Measurements from ENCODE around the gene REELD1. TPM values are rescaled to one million over a fixed set of nuclear protein-coding genes. Genes with fewer than 3 reads are reported as not detected.

The REELD1 gene
- total RNA-seq, 4 donors from 2014 or later, result 0.33 to 0.83 TPM; not detected in 2

GRCh38 chr4:146252969-146253611 is 38.8 kb downstream of the REELD1 start:
- no peaks in the 10 kb centered on the region for H3K9me3 ChIP-seq
- no peak for TF ChIP-seq POLR2AphosphoS5 (IDR thresholded peaks at IDR 0.05)
- TF ChIP-seq CTCF (IDR thresholded peaks at IDR 0.05), result no peak
- TF ChIP-seq POLR2A (IDR thresholded peaks at IDR 0.05; ENCODE audit: low read depth), result no peak
- H3K27me3 ChIP-seq, result no peaks in the 10 kb centered on the region
- H3K4me3 ChIP-seq, result no peak overlapping the region
- 93% methylated on average over 5 of the region's 5 CpGs for WGBS
- H3K36me3 ChIP-seq, result peaks cover 0 to 7% (median 3%) of the 10 kb centered on the region in 4 donors
- peaks cover 0 to 6% (median 0%) of the 10 kb centered on the region in 4 donors for H3K4me1 ChIP-seq
- intact Hi-C loops (cut with DNase I), result no loop called here
- no peak overlapping the region for H3K27ac ChIP-seq (replicated peaks in 1 of 4)
- DNase-seq (ENCODE audit: extremely low spot score), result no peak

- WGBS, result 81% methylated on average over 1 of the region's 1 CpG
- Histone ChIP-seq H3K27me3 (no peaks in the 10 kb centered on the region), H3K36me3 (peaks cover 0 to 17% (median 3%) of the 10 kb centered on the region in 4 donors), H3K4me1 (peaks cover 0 to 6% (median 0%) of the 10 kb centered on the region in 4 donors), H3K27ac (replicated peaks in 1 of 4) (no peak overlapping the region), H3K4me3 (no peak overlapping the region), H3K9me3 (no peaks in the 10 kb centered on the region)
- no peak for DNase-seq (ENCODE audit: extremely low spot score)
- no peak for TF ChIP-seq POLR2AphosphoS5 (IDR thresholded peaks at IDR 0.05)
- TF ChIP-seq EP300 (IDR thresholded peaks at IDR 0.05), result no peak
- no peak for TF ChIP-seq CTCF (IDR thresholded peaks at IDR 0.05)
- no peak for TF ChIP-seq POLR2A (IDR thresholded peaks at IDR 0.05; ENCODE audit: low read depth)
- intact Hi-C loops (cut with DNase I), result no loop called here
These were observed 41.1 kb downstream of the REELD1 start for GRCh38 chr4:146255463-146255862.

- no peak for DNase-seq (ENCODE audit: extremely low spot score)
- Histone ChIP-seq H3K4me1 (peaks cover 0 to 6% (median 0%) of the 10 kb centered on the region in 4 donors), H3K4me3 (no peak overlapping the region), H3K36me3 (peaks cover 0 to 17% (median 3%) of the 10 kb centered on the region in 4 donors), H3K9me3 (no peaks in the 10 kb centered on the region), H3K27ac (replicated peaks in 1 of 4) (no peak overlapping the region), H3K27me3 (no peaks in the 10 kb centered on the region)
- 64% methylated on average over 3 of the region's 3 CpGs for WGBS
- intact Hi-C loops (cut with DNase I), result no loop called here
- TF ChIP-seq CTCF (IDR thresholded peaks at IDR 0.05), result no peak
- TF ChIP-seq EP300 (IDR thresholded peaks at IDR 0.05), result no peak
- no peak for TF ChIP-seq POLR2AphosphoS5 (IDR thresholded peaks at IDR 0.05)
- TF ChIP-seq POLR2A (IDR thresholded peaks at IDR 0.05; ENCODE audit: low read depth), result no peak
These were observed 41.5 kb downstream of the REELD1 start for GRCh38 chr4:146255874-146256273.

GRCh38 chr4:146256328-146256727 is 42.0 kb downstream of the REELD1 start:
- Histone ChIP-seq H3K4me3 (no peak overlapping the region), H3K27me3 (no peaks in the 10 kb centered on the region), H3K9me3 (no peaks in the 10 kb centered on the region), H3K4me1 (peaks cover 0 to 6% (median 0%) of the 10 kb centered on the region in 4 donors), H3K27ac (replicated peaks in 1 of 4) (no peak overlapping the region), H3K36me3 (peaks cover 0 to 17% (median 3%) of the 10 kb centered on the region in 4 donors)
- DNase-seq (ENCODE audit: extremely low spot score), result no peak
- TF ChIP-seq POLR2A (IDR thresholded peaks at IDR 0.05; ENCODE audit: low read depth) (no peak), POLR2AphosphoS5 (IDR thresholded peaks at IDR 0.05) (no peak), CTCF (IDR thresholded peaks at IDR 0.05) (no peak), EP300 (IDR thresholded peaks at IDR 0.05) (no peak)
- 61% methylated on average over 1 of the region's 1 CpG for WGBS
- intact Hi-C loops (cut with DNase I), result no loop called here

GRCh38 chr4:146257511-146257910 is 43.2 kb downstream of the REELD1 start:
- H3K36me3 ChIP-seq, result peaks cover 0 to 17% (median 3%) of the 10 kb centered on the region in 4 donors
- TF ChIP-seq CTCF (IDR thresholded peaks at IDR 0.05) (no peak), POLR2A (IDR thresholded peaks at IDR 0.05; ENCODE audit: low read depth) (no peak), EP300 (IDR thresholded peaks at IDR 0.05) (no peak), POLR2AphosphoS5 (IDR thresholded peaks at IDR 0.05) (no peak)
- no peak overlapping the region for H3K4me3 ChIP-seq
- no peaks in the 10 kb centered on the region for H3K9me3 ChIP-seq
- intact Hi-C loops (cut with DNase I), result no loop called here
- no peak for DNase-seq (ENCODE audit: extremely low spot score)
- no peaks in the 10 kb centered on the region for H3K27me3 ChIP-seq
- H3K27ac ChIP-seq (replicated peaks in 1 of 4), result no peak overlapping the region
- WGBS, result 90% methylated on average over 1 of the region's 1 CpG
- peaks cover 0 to 6% (median 0%) of the 10 kb centered on the region in 4 donors for H3K4me1 ChIP-seq
